Astrocyte of the spinal cord (primary cell): Measurements from ENCODE around the gene UGT1A9.

Experiments
- DNase-seq: peaks from one replicate; pipeline ENCODE4 v3.0.0; 2011; ENCODE audit warnings: low read depth, low spot score
- H3K4me3 ChIP-seq: 2 replicates; pipeline ENCODE4 v1.5.1; 2011; ENCODE audit warnings: low read depth, mild to moderate bottlenecking, low read length, moderate library complexity
- in situ Hi-C: cut with HindIII; loops from 2 replicates; pipeline ENCODE4 v1.10.0; 2017; ENCODE audit warnings: low sequenced_read_pairs
- TF ChIP-seq, protein P1 (sequence below): IDR thresholded peaks from 2 replicates; pipeline ENCODE4 v1.5.1; 2012; ENCODE audit warnings: low read depth, mild to moderate bottlenecking, low read length, inconsistent platforms

UGT1A9 gene

GRCh38 chr2:233817361-233817911 is 145.7 kb downstream of the UGT1A9 start:
- H3K4me3 ChIP-seq = no peak overlapping the region
- no peak for DNase-seq
- TF ChIP-seq, protein P1, sequence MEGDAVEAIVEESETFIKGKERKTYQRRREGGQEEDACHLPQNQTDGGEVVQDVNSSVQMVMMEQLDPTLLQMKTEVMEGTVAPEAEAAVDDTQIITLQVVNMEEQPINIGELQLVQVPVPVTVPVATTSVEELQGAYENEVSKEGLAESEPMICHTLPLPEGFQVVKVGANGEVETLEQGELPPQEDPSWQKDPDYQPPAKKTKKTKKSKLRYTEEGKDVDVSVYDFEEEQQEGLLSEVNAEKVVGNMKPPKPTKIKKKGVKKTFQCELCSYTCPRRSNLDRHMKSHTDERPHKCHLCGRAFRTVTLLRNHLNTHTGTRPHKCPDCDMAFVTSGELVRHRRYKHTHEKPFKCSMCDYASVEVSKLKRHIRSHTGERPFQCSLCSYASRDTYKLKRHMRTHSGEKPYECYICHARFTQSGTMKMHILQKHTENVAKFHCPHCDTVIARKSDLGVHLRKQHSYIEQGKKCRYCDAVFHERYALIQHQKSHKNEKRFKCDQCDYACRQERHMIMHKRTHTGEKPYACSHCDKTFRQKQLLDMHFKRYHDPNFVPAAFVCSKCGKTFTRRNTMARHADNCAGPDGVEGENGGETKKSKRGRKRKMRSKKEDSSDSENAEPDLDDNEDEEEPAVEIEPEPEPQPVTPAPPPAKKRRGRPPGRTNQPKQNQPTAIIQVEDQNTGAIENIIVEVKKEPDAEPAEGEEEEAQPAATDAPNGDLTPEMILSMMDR = no peak
- in situ Hi-C loops = no loop called here

DNA sequence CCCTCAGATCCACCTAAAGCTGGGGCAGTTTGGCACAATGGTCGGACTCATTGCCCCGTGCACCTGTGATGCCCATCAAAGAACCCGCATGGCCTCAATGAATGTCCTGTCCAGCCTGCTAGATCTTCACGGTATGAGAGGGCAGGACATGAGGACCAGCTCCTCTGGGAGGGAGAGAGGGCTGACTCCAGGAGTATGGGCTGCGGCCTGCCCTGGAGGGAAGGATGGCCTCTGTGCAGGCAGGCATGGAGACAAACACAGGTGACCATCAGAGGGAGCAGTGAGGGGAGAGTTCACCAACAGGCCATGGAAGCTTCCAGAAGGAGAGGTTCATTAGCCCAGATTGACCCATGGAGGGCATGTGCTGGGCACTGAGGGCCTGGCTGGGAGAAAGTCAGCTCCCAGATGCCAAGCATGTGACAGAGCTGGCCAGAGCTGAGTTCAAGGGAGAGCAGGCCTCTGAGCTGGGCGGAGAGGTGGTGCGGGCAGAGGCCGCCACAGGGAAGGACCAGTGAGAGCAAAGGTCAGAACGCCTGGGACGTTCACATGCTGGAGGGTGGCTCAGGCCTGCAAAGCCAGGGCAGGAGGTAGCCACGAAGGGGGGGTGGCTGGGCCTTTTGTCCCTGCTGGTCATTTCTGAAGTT is 146.4 kb downstream of the UGT1A9 start:
- in situ Hi-C loops = no loop called here
- no peak for DNase-seq
- TF ChIP-seq, protein P1 = no peak
- no peak overlapping the region for H3K4me3 ChIP-seq

- H3K4me3 ChIP-seq = no peak overlapping the region
- TF ChIP-seq, protein P1 = no peak
- no peak for DNase-seq
- in situ Hi-C loops = no loop called here
Observed at GRCh38 chr2:233818639-233819621, 147.2 kb downstream of the UGT1A9 start.

- H3K4me3 ChIP-seq = no peak overlapping the region
Observed at GRCh38 chr2:233819884-233820773, 148.4 kb downstream of the UGT1A9 start.

DNA sequence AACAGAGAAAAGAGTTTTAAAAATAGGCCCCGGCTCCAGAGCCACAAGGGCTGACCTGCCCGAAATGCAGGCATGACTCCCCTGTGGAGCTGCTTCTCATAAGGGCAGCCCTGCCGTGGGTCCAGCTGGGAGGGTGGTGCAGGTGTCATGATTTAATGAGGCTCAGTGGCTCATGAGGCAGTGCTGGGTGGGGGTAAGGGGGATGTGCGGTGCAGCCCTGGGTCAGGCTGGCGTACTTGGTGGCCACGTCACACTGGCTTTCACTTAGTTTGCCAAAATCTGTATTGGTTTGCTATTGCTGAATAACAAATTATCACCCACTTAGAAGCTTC is 149.0 kb downstream of the UGT1A9 start:
- in situ Hi-C loops = no loop called here
- no peak for DNase-seq
- no peak overlapping the region for H3K4me3 ChIP-seq
- TF ChIP-seq, protein P1 = no peak

More at GRCh38 chr2:233819884-233820773, 148.4 kb downstream of the UGT1A9 start:
- no peak for DNase-seq
- in situ Hi-C loops = no loop called here
- TF ChIP-seq, protein P1 = no peak

- TF ChIP-seq, protein P1 = no peak
- in situ Hi-C loops = no loop called here
- DNase-seq = no peak
- no peak overlapping the region for H3K4me3 ChIP-seq
Observed at GRCh38 chr2:233821196-233821595, 149.5 kb downstream of the UGT1A9 start.
